Left lung (tissue), 10 donors: ENCODE measurements around the gene RBBP7. TPM values are rescaled to one million over a fixed set of nuclear protein-coding genes. Genes with fewer than 3 reads are reported as not detected.
A peak's percentile ranks its signal among the peaks of the same experiment; 100 is the strongest.

Experiments
- ATAC-seq: fragments of 200-7000 bp; cut with Tn5 transposase; one replicate; pipeline ENCODE4 v1.9.1; 2020; ENCODE audit warnings: moderate library complexity
- DNase-seq, 4 donors: peaks; one replicate each; pipeline ENCODE4 v3.0.0-alpha.2; 2013 to 2020
- H3K27ac ChIP-seq, 2 donors: fragments of 200-600 bp; sonication (generic) in 1 of 2; one replicate each; pipeline versions ENCODE4 v1.5.0 to v1.8.0; 2020 to 2021
- H3K27me3 ChIP-seq, 2 donors: fragments of 200-600 bp; sonication (generic) in 1 of 2; one replicate each; pipeline versions ENCODE4 v1.5.0 to v1.8.0; 2020 to 2021
- H3K36me3 ChIP-seq, 2 donors: fragments of 200-600 bp; sonication (generic) in 1 of 2; one replicate each; pipeline versions ENCODE4 v1.5.0 to v1.8.0; 2020 to 2021
- H3K4me1 ChIP-seq, 2 donors: fragments of 200-600 bp; one replicate each; pipeline ENCODE4 v1.8.0; 2021
- H3K4me3 ChIP-seq, 2 donors: fragments of 200-600 bp; sonication (generic) in 1 of 2; one replicate each; pipeline versions ENCODE4 v1.5.0 to v1.8.0; 2020 to 2021; ENCODE audit warnings: mild to moderate bottlenecking in 1 of 2
- H3K9me3 ChIP-seq, 2 donors: fragments of 200-600 bp; sonication (generic) in 1 of 2; one replicate each; pipeline versions ENCODE4 v1.5.0 to v1.8.0; 2020 to 2021
- CTCF ChIP-seq, 2 donors: fragments of 200-600 bp; sonication (generic) in 1 of 2; IDR thresholded peaks; one replicate each; pipeline versions ENCODE4 v1.5.0 to v1.8.0; 2021; ENCODE audit warnings: antibody characterized with exemption in 2 of 2
- intact Hi-C, 2 donors: fragments of 100-400 bp; cut with DNase I; formaldehyde crosslinking; loops; one replicate each; pipeline versions ENCODE4 v1.11.2 to v1.14.2; 2022
- polyA plus RNA-seq, 6 donors: library from polyadenylated mRNA; unstranded; fragments of 120-200 nt; gene quantifications; one replicate each; pipeline ENCODE4 v1.2.1, GENCODE V29; 2013; ENCODE audit not compliant: insufficient read length in 6 of 6
- total RNA-seq, 2 donors: library from RNA; stranded (reverse); fragmentation: NEBNext Ultra II Directional; extraction: Animal tissue kit (Norgen Biotek cat#: 25700); gene quantifications; one replicate each; pipeline ENCODE4 v1.2.1, GENCODE V29; 2021
- donor health status: DM: no; HTN: yes; CAD: no.
- donor health status: DM: no; HTN: no; CAD: no.

RBBP7 gene
- total and polyA plus RNA-seq, 8 donors: 70.4 to 275 (median 238) TPM

- Histone ChIP-seq H3K27ac (no peak overlapping the region), H3K36me3 (peaks cover 0 to 5% of the 10 kb centered on the region in 2 donors), H3K27me3 (no peaks in the 10 kb centered on the region), H3K9me3 (no peaks in the 10 kb centered on the region), H3K4me3 (no peak overlapping the region), H3K4me1 (no peaks in the 10 kb centered on the region)
- ATAC-seq: no peak
- DNase-seq: no peak
- intact Hi-C loops: no loop called here
- no peak for TF ChIP-seq CTCF (IDR thresholded peaks at IDR 0.05)
These were observed 47.4 kb downstream of the RBBP7 start for GRCh38 chrX:16822723-16823122.

- no peak overlapping the region for H3K27ac ChIP-seq
- H3K27me3 ChIP-seq: no peaks in the 10 kb centered on the region
- H3K4me1 ChIP-seq: no peaks in the 10 kb centered on the region
- H3K36me3 ChIP-seq: peaks cover 0 to 5% of the 10 kb centered on the region in 2 donors
- no peak for TF ChIP-seq CTCF (IDR thresholded peaks at IDR 0.05)
- H3K4me3 ChIP-seq: no peak overlapping the region
- DNase-seq (no peak), ATAC-seq (no peak)
- intact Hi-C loops: no loop called here
- H3K9me3 ChIP-seq: no peaks in the 10 kb centered on the region
These were observed 50.5 kb downstream of the RBBP7 start for GRCh38 chrX:16819634-16820033.

- no peak for TF ChIP-seq CTCF (IDR thresholded peaks at IDR 0.05)
- Histone ChIP-seq H3K4me1 (no peaks in the 10 kb centered on the region), H3K4me3 (no peak overlapping the region), H3K9me3 (no peaks in the 10 kb centered on the region), H3K27me3 (no peaks in the 10 kb centered on the region), H3K36me3 (no peaks in the 10 kb centered on the region), H3K27ac (peak overlapping the region in 1 of 2 donors; percentile 18)
- ATAC-seq (no peak), DNase-seq (no peak)
- intact Hi-C loops: no loop called here
These were observed 55.6 kb downstream of the RBBP7 start for GRCh38 chrX:16814597-16814996.

GRCh38 chrX:16807976-16808542 is 62.1 kb downstream of the RBBP7 start:
- Histone ChIP-seq H3K4me3 (peak overlapping the region; percentile 10 to 22), H3K27me3 (no peaks in the 10 kb centered on the region), H3K4me1 (peaks cover 7 to 8% of the 10 kb centered on the region in 2 donors), H3K36me3 (no peaks in the 10 kb centered on the region), H3K27ac (peak overlapping the region; percentile 57 to 60), H3K9me3 (no peaks in the 10 kb centered on the region)
- ATAC-seq: peak; percentile 91
- TF ChIP-seq CTCF (IDR thresholded peaks at IDR 0.05): no peak
- DNase-seq: peak in 2 of 4 donors; percentile 45 to 54
- intact Hi-C loops: no loop called here

GRCh38 chrX:16807548-16807947 is 62.6 kb downstream of the RBBP7 start:
- Histone ChIP-seq H3K36me3 (no peaks in the 10 kb centered on the region), H3K9me3 (no peaks in the 10 kb centered on the region), H3K27me3 (no peaks in the 10 kb centered on the region), H3K4me1 (peaks cover 7 to 8% of the 10 kb centered on the region in 2 donors), H3K4me3 (no peak overlapping the region), H3K27ac (peak overlapping the region; percentile 57 to 60)
- peak in 1 of 4 donors; percentile 4 for DNase-seq
- ATAC-seq: peak; percentile 80
- TF ChIP-seq CTCF (IDR thresholded peaks at IDR 0.05): no peak
- intact Hi-C loops: no loop called here
